Measurements from ENCODE around the gene ZPR1.

Gene ZPR1

GRCh38 chr11:116825854-116826750 lies 38.3 kb upstream of the ZPR1 start:
- H3K79me2 ChIP-seq (ENCODE audit: insufficient read depth, low read length): no peaks in the 10 kb centered on the region
- H3K4me2 ChIP-seq (ENCODE audit: low read depth, low read length, poor library complexity, severe bottlenecking): no peak overlapping the region
- H3K4me3 ChIP-seq (ENCODE audit: low read length, poor library complexity, severe bottlenecking): no peak overlapping the region

GRCh38 chr11:116825434-116825833 lies 37.6 kb upstream of the ZPR1 start:
- no peaks in the 10 kb centered on the region for H3K4me1 ChIP-seq (ENCODE audit: insufficient read depth, low read length, poor library complexity, severe bottlenecking)

More at GRCh38 chr11:116825854-116826750, 38.3 kb upstream of the ZPR1 start:
- Histone ChIP-seq H3K9ac (ENCODE audit: low read depth, low read length, poor library complexity, severe bottlenecking) (no peak overlapping the region), H2AFZ (ENCODE audit: low read length) (no peak overlapping the region; the same call in 1 of the 2 replicates), H3K36me3 (ENCODE audit: insufficient read depth, low read length) (no peaks in the 10 kb centered on the region), H3K9me3 (ENCODE audit: insufficient read depth, low read depth, low read length) (no peaks in the 10 kb centered on the region), H3K27me3 (ENCODE audit: insufficient read depth, low read length, poor library complexity, severe bottlenecking) (no peaks in the 10 kb centered on the region), H3K4me1 (ENCODE audit: insufficient read depth, low read length, poor library complexity, severe bottlenecking) (no peaks in the 10 kb centered on the region), H3F3A (ENCODE audit: low read depth) (no peaks in the 10 kb centered on the region), H3K9me2 (replicated peaks; ENCODE audit: low read depth, low read length) (no peaks in the 10 kb centered on the region), H4K20me1 (ENCODE audit: insufficient read depth, low read length, poor library complexity, severe bottlenecking) (no peaks in the 10 kb centered on the region)
- TF ChIP-seq EZH2phosphoT487 (IDR thresholded peaks at IDR 0.05; ENCODE audit: borderline replicate concordance) (no peak), CTCF (conservative IDR thresholded peaks at IDR 0.05; ENCODE audit: low read length) (no peak)

GRCh38 chr11:116823031-116823843 lies 35.4 kb upstream of the ZPR1 start, which contains the start of gene APOA4:
TSS of gene APOA4 (minus strand) at chr11:116823304. CDS start at chr11:116823191, 113 bp downstream.
- no peaks in the 10 kb centered on the region for H3K36me3 ChIP-seq (ENCODE audit: insufficient read depth, low read length)
- no peaks in the 10 kb centered on the region for H3K79me2 ChIP-seq (ENCODE audit: insufficient read depth, low read length)
- no peaks in the 10 kb centered on the region for H3K27me3 ChIP-seq (ENCODE audit: insufficient read depth, low read length, poor library complexity, severe bottlenecking)
- no peaks in the 10 kb centered on the region for H3K9me3 ChIP-seq (ENCODE audit: insufficient read depth, low read depth, low read length)
- no peak for TF ChIP-seq CTCF (conservative IDR thresholded peaks at IDR 0.05; ENCODE audit: low read length)
- no peak for TF ChIP-seq EZH2phosphoT487 (IDR thresholded peaks at IDR 0.05; ENCODE audit: borderline replicate concordance)
- H4K20me1 ChIP-seq (ENCODE audit: insufficient read depth, low read length, poor library complexity, severe bottlenecking): no peaks in the 10 kb centered on the region
- H3F3A ChIP-seq (ENCODE audit: low read depth): no peaks in the 10 kb centered on the region
- H3K9ac ChIP-seq (ENCODE audit: low read depth, low read length, poor library complexity, severe bottlenecking): no peak within 1 kb of the TSS
- H3K4me2 ChIP-seq (ENCODE audit: low read depth, low read length, poor library complexity, severe bottlenecking): no peak within 1 kb of the TSS
- no peaks in the 10 kb centered on the region for H3K4me1 ChIP-seq (ENCODE audit: insufficient read depth, low read length, poor library complexity, severe bottlenecking)
- H3K9me2 ChIP-seq (replicated peaks; ENCODE audit: low read depth, low read length): no peaks in the 10 kb centered on the region
- H3K4me3 ChIP-seq (ENCODE audit: low read length, poor library complexity, severe bottlenecking): no peak within 1 kb of the TSS
- no peak within 1 kb of the TSS for H2AFZ ChIP-seq (ENCODE audit: low read length)

More at GRCh38 chr11:116825434-116825833, 37.6 kb upstream of the ZPR1 start:
- no peaks in the 10 kb centered on the region for H4K20me1 ChIP-seq (ENCODE audit: insufficient read depth, low read length, poor library complexity, severe bottlenecking)
- H3K36me3 ChIP-seq (ENCODE audit: insufficient read depth, low read length): no peaks in the 10 kb centered on the region
- no peaks in the 10 kb centered on the region for H3F3A ChIP-seq (ENCODE audit: low read depth)
- no peaks in the 10 kb centered on the region for H3K79me2 ChIP-seq (ENCODE audit: insufficient read depth, low read length)
- H3K9ac ChIP-seq (ENCODE audit: low read depth, low read length, poor library complexity, severe bottlenecking): no peak overlapping the region
- H2AFZ ChIP-seq (ENCODE audit: low read length): no peak overlapping the region; the same call in 1 of the 2 replicates
- no peaks in the 10 kb centered on the region for H3K9me3 ChIP-seq (ENCODE audit: insufficient read depth, low read depth, low read length)
- no peak overlapping the region for H3K4me3 ChIP-seq (ENCODE audit: low read length, poor library complexity, severe bottlenecking)
- H3K27me3 ChIP-seq (ENCODE audit: insufficient read depth, low read length, poor library complexity, severe bottlenecking): no peaks in the 10 kb centered on the region
- H3K4me2 ChIP-seq (ENCODE audit: low read depth, low read length, poor library complexity, severe bottlenecking): no peak overlapping the region
- TF ChIP-seq EZH2phosphoT487 (IDR thresholded peaks at IDR 0.05; ENCODE audit: borderline replicate concordance) (no peak), CTCF (conservative IDR thresholded peaks at IDR 0.05; ENCODE audit: low read length) (no peak)
- H3K9me2 ChIP-seq (replicated peaks; ENCODE audit: low read depth, low read length): no peaks in the 10 kb centered on the region
